Keratinocyte (primary cell): ENCODE data around the gene MS4A8.

Experiments used
- EZH2 ChIP-seq: IDR thresholded peaks from one replicate; pipeline ENCODE4 v1.6.1; 2012; ENCODE audit warnings: inconsistent platforms, mild to moderate bottlenecking, low read length, moderate library complexity
- TF ChIP-seq, protein P1 (sequence below), 3 experiments: IDR thresholded peaks in 1 of 3; conservative IDR thresholded peaks in 1 of 3; optimal IDR thresholded peaks in 1 of 3; 2 replicates in 2 of 3; 3 replicates in 1 of 3; pipeline versions ENCODE3 to v1.5.1; 2011; ENCODE audit warnings: low read length in 3 of 3, mild to moderate bottlenecking in 3 of 3, moderate library complexity in 2 of 3, control low read depth in 1 of 3, inconsistent platforms in 1 of 3; ENCODE audit not compliant: insufficient read depth in 2 of 3; ENCODE audit errors: extremely low read depth in 1 of 3

DNA sequence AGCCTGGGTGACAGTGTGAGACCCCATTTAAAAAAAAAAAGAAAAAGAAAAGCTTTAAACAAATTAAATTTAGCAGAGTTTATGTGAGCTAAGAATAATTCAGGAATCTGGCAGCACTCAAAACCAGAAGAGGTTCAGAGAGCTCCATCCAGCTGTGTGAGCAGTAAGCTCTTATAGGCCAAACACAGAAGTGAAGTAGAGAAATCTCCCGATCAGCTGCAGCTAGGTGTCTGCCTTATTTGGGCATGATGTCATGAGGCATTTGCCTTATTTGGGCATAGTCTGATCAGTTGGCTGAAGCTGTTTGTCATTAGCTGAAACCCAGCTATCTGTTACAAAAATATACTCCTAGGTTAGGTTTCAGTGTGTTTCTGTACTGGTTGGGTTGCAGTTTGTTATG, 65.5 kb downstream of the MS4A8 start:
- TF ChIP-seq, protein P1, sequence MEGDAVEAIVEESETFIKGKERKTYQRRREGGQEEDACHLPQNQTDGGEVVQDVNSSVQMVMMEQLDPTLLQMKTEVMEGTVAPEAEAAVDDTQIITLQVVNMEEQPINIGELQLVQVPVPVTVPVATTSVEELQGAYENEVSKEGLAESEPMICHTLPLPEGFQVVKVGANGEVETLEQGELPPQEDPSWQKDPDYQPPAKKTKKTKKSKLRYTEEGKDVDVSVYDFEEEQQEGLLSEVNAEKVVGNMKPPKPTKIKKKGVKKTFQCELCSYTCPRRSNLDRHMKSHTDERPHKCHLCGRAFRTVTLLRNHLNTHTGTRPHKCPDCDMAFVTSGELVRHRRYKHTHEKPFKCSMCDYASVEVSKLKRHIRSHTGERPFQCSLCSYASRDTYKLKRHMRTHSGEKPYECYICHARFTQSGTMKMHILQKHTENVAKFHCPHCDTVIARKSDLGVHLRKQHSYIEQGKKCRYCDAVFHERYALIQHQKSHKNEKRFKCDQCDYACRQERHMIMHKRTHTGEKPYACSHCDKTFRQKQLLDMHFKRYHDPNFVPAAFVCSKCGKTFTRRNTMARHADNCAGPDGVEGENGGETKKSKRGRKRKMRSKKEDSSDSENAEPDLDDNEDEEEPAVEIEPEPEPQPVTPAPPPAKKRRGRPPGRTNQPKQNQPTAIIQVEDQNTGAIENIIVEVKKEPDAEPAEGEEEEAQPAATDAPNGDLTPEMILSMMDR (optimal IDR thresholded peaks at IDR 0.05 in 1 of 3, IDR thresholded peaks at IDR 0.05 in 1 of 3, conservative IDR thresholded peaks at IDR 0.05 in 1 of 3; ENCODE audit: extremely low read depth in 1 of 3, insufficient read depth in 2 of 3, low read length in 3 of 3): no peak
- TF ChIP-seq EZH2: no peak
